ENCODE data around the gene SH2D3C.

DNA sequence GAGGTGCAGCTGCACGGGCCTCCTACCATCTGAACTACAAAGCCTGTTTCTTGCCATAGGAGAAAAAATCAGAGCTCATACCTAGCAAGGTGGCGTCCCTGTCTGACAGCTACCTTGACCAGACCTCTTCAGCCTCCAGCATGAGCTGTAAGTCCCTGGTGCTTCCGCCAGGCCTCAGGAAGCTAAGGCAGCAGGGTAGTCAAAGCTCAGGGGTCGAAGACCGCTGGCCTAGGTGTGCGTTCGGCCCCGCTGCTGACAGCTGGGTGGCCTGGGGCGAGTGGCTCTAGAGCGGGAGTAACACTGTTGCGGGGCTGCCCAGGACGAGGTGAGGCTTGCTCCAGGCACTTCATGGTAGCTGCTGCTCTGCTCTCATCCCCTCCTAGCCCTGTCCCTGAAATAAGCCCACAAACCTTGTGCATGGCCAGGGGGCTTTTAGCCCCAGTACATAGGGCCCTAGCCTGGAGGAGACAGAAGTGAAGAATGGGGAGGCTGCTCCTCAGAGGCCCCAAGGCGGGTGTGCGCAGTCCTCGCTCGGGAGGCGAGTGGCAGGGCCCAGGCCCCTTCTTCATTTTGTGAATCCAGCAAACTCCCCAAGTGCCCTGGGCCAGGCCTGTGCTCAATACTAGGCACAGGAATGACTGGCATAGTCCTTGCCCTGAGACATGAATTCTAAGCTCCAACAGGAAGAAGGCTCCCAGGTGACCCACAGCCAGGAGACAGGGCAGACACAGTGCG is 48.8 kb downstream of the SH2D3C start:
- TF ChIP-seq, protein P1, sequence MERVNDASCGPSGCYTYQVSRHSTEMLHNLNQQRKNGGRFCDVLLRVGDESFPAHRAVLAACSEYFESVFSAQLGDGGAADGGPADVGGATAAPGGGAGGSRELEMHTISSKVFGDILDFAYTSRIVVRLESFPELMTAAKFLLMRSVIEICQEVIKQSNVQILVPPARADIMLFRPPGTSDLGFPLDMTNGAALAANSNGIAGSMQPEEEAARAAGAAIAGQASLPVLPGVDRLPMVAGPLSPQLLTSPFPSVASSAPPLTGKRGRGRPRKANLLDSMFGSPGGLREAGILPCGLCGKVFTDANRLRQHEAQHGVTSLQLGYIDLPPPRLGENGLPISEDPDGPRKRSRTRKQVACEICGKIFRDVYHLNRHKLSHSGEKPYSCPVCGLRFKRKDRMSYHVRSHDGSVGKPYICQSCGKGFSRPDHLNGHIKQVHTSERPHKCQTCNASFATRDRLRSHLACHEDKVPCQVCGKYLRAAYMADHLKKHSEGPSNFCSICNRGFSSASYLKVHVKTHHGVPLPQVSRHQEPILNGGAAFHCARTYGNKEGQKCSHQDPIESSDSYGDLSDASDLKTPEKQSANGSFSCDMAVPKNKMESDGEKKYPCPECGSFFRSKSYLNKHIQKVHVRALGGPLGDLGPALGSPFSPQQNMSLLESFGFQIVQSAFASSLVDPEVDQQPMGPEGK (CRISPR knock-in tag; IDR thresholded peaks at IDR 0.05; ENCODE audit: borderline replicate concordance), result no peak
- TF ChIP-seq CSDC2 (CRISPR knock-in tag; IDR thresholded peaks at IDR 0.05) (no peak), OSR1 (CRISPR knock-in tag; IDR thresholded peaks at IDR 0.05) (no peak), PPARA (CRISPR knock-in tag; IDR thresholded peaks at IDR 0.05; ENCODE audit: borderline replicate concordance) (no peak), GLIS3 (CRISPR knock-in tag; IDR thresholded peaks at IDR 0.05) (no peak), TCF4 (CRISPR knock-in tag; IDR thresholded peaks at IDR 0.05; ENCODE audit: borderline replicate concordance) (no peak), RARB (CRISPR knock-in tag; IDR thresholded peaks at IDR 0.05) (no peak), ARNTL (CRISPR knock-in tag; IDR thresholded peaks at IDR 0.05; ENCODE audit: borderline replicate concordance, low read depth) (no peak), ZNF70 (CRISPR knock-in tag; IDR thresholded peaks at IDR 0.05) (no peak), ZC3H10 (CRISPR knock-in tag; IDR thresholded peaks at IDR 0.05) (no peak), SNAI2 (CRISPR knock-in tag; IDR thresholded peaks at IDR 0.05) (no peak)
- TF ChIP-seq, protein P2, sequence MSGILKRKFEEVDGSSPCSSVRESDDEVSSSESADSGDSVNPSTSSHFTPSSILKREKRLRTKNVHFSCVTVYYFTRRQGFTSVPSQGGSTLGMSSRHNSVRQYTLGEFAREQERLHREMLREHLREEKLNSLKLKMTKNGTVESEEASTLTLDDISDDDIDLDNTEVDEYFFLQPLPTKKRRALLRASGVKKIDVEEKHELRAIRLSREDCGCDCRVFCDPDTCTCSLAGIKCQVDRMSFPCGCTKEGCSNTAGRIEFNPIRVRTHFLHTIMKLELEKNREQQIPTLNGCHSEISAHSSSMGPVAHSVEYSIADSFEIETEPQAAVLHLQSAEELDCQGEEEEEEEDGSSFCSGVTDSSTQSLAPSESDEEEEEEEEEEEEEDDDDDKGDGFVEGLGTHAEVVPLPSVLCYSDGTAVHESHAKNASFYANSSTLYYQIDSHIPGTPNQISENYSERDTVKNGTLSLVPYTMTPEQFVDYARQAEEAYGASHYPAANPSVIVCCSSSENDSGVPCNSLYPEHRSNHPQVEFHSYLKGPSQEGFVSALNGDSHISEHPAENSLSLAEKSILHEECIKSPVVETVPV (CRISPR knock-in tag; IDR thresholded peaks at IDR 0.05), result no peak
- TF ChIP-seq, protein P3, sequence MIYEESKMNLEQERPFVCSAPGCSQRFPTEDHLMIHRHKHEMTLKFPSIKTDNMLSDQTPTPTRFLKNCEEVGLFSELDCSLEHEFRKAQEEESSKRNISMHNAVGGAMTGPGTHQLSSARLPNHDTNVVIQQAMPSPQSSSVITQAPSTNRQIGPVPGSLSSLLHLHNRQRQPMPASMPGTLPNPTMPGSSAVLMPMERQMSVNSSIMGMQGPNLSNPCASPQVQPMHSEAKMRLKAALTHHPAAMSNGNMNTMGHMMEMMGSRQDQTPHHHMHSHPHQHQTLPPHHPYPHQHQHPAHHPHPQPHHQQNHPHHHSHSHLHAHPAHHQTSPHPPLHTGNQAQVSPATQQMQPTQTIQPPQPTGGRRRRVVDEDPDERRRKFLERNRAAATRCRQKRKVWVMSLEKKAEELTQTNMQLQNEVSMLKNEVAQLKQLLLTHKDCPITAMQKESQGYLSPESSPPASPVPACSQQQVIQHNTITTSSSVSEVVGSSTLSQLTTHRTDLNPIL (CRISPR knock-in tag; IDR thresholded peaks at IDR 0.05; ENCODE audit: low read depth), result no peak
